WTC11 (cell line): ENCODE results near the gene CRACR2A. TPM values are rescaled to one million over a fixed set of nuclear protein-coding genes. Genes with fewer than 3 reads are reported as not detected.

Experiments used
- ATAC-seq: fragments of 200-7000 bp; cut with Tn5 transposase; 2 replicates; pipeline ENCODE4 v1.10.0; 2021; ENCODE audit warnings: mild to moderate bottlenecking, moderate library complexity
- CTCF ChIA-PET: fragments of 300-600 bp; sonication (Branson Sonifier 250); formaldehyde crosslinking; loops from one replicate; lab custom pipeline; 2021; ENCODE audit warnings: antibody characterized with exemption; lab: Charles Lee
- POLR2A ChIA-PET: fragments of 350-600 bp; sonication (Branson Sonifier 250); formaldehyde crosslinking; loops from one replicate; lab custom pipeline; 2021; ENCODE audit warnings: antibody characterized with exemption; lab: Charles Lee
- DNase-seq: peaks from one replicate; pipeline ENCODE4 v3.0.0; 2021; ENCODE audit warnings: low spot score
- H3K27ac Mint-ChIP-seq: 2 replicates; pipeline ENCODE4 v1.8.0; 2021; ENCODE audit warnings: mixed read lengths
- H3K27me3 Mint-ChIP-seq: 2 replicates; pipeline ENCODE4 v1.8.0; 2021; ENCODE audit warnings: low read depth, mild to moderate bottlenecking, moderate library complexity, mixed read lengths
- H3K36me3 Mint-ChIP-seq: 2 replicates; pipeline ENCODE4 v1.8.0; 2021; ENCODE audit warnings: mixed read lengths
- H3K4me1 Mint-ChIP-seq: 2 replicates; pipeline ENCODE4 v1.8.0; 2022; ENCODE audit warnings: mixed read lengths
- H3K4me3 Mint-ChIP-seq: 2 replicates; pipeline ENCODE4 v1.8.0; 2021; ENCODE audit warnings: mild to moderate bottlenecking, moderate library complexity, mixed read lengths
- H3K9me3 Mint-ChIP-seq: 2 replicates; pipeline ENCODE4 v1.8.0; 2021; ENCODE audit warnings: mixed read lengths
- ATF2 ChIP-seq: sonication (generic); formaldehyde crosslinking; IDR thresholded peaks from 2 replicates; pipeline ENCODE4 v1.8.1; 2022; ENCODE audit warnings: low read depth, missing genetic modification reagents, borderline replicate concordance
- E2F1 ChIP-seq: sonication (generic); formaldehyde crosslinking; IDR thresholded peaks from 2 replicates; pipeline ENCODE4 v1.8.0; 2022; ENCODE audit warnings: mild to moderate bottlenecking, missing genetic modification reagents
- FOXP1 ChIP-seq: sonication (generic); formaldehyde crosslinking; IDR thresholded peaks from 2 replicates; pipeline ENCODE4 v1.8.0; 2022; ENCODE audit warnings: missing genetic modification reagents, mild to moderate bottlenecking, moderate library complexity, borderline replicate concordance
- FOXP4 ChIP-seq: sonication (generic); formaldehyde crosslinking; IDR thresholded peaks from 2 replicates; pipeline ENCODE4 v1.8.0; 2022; ENCODE audit warnings: mild to moderate bottlenecking, missing genetic modification reagents
- IRF1 ChIP-seq: sonication (generic); formaldehyde crosslinking; IDR thresholded peaks from 2 replicates; pipeline ENCODE4 v1.8.0; 2023; ENCODE audit warnings: missing genetic modification reagents
- JUN ChIP-seq: sonication (generic); formaldehyde crosslinking; IDR thresholded peaks from 2 replicates; pipeline ENCODE4 v1.8.0; 2023; ENCODE audit warnings: mild to moderate bottlenecking, missing genetic modification reagents
- KAT7 ChIP-seq: sonication (generic); formaldehyde crosslinking; IDR thresholded peaks from 2 replicates; pipeline ENCODE4 v1.8.1; 2023; ENCODE audit warnings: missing genetic modification reagents, mild to moderate bottlenecking, borderline replicate concordance
- RORB ChIP-seq: fragments of 250-450 bp; sonication (Bioruptor Pico); IDR thresholded peaks from 2 replicates; pipeline ENCODE4 v1.9.0; 2021; ENCODE audit warnings: mild to moderate bottlenecking
- SMAD3 ChIP-seq: sonication (generic); formaldehyde crosslinking; IDR thresholded peaks from 2 replicates; pipeline ENCODE4 v1.8.0; 2022; ENCODE audit warnings: missing genetic modification reagents, mild to moderate bottlenecking, borderline replicate concordance
- SOX15 ChIP-seq: fragments of 250-450 bp; sonication (Bioruptor Pico); IDR thresholded peaks from 2 replicates; pipeline ENCODE4 v1.9.0; 2021; ENCODE audit warnings: mild to moderate bottlenecking
- SP1 ChIP-seq: sonication (generic); formaldehyde crosslinking; conservative IDR thresholded peaks from 2 replicates; pipeline ENCODE4 v1.8.1; 2022; ENCODE audit warnings: missing genetic modification reagents
- STAT6 ChIP-seq: sonication (generic); formaldehyde crosslinking; conservative IDR thresholded peaks from 2 replicates; pipeline ENCODE4 v1.8.1; 2023; ENCODE audit warnings: mild to moderate bottlenecking, low read depth, missing genetic modification reagents, moderate library complexity
- ZMAT4 ChIP-seq: fragments of 250-450 bp; sonication (Bioruptor Pico); IDR thresholded peaks from 2 replicates; pipeline ENCODE4 v1.9.0; 2021; ENCODE audit warnings: mild to moderate bottlenecking
- ZNF317 ChIP-seq: sonication (generic); formaldehyde crosslinking; IDR thresholded peaks from 2 replicates; pipeline ENCODE4 v1.8.1; 2023; ENCODE audit warnings: low read depth, mild to moderate bottlenecking, moderate library complexity, missing genetic modification reagents, borderline replicate concordance
- ZNF671 ChIP-seq: fragments of 250-450 bp; sonication (Bioruptor Pico); IDR thresholded peaks from 2 replicates; pipeline ENCODE4 v1.8.0; 2021; ENCODE audit warnings: mild to moderate bottlenecking
- total RNA-seq: library from RNA; stranded (reverse); gene quantifications from 3 replicates; pipeline ENCODE4 v1.2.3, GENCODE V29; 2021
- TF ChIP-seq, protein P1 (sequence below): sonication (generic); formaldehyde crosslinking; IDR thresholded peaks from 2 replicates; pipeline ENCODE4 v1.8.1; 2023; ENCODE audit warnings: mild to moderate bottlenecking, missing genetic modification reagents, moderate library complexity

Gene CRACR2A
- total RNA-seq, 1 experiment from 2014 or later = 2.6 TPM

DNA sequence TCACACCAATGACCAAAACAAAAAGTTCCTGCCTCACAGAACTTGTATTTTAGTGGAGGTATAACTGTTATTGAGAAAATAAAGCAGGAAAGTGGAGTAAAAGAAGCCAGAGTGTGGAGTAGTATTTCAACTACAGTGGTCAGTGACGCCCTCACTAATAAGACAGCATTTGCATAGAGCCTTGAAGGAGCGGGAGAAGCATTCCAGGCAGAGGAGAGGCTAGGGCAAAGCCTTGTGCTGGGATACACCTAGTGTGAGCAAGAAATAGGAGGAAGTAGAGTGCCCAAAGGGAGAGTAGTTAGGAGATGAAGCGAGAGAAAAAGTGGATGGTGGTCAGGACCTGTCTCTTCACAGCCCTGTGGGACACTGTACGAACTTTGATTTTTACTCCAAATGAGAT lies 107.8 kb downstream of the CRACR2A start:
- TF ChIP-seq SOX15 (CRISPR knock-in tag) (no peak), IRF1 (CRISPR knock-in tag) (no peak), JUN (no peak)

GRCh38 chr12:3644104-3644503 lies 108.8 kb downstream of the CRACR2A start:
- no peak overlapping the region for H3K4me3 Mint-ChIP-seq
- peaks cover 12% of the 10 kb centered on the region for H3K4me1 Mint-ChIP-seq
- TF ChIP-seq FOXP4 (CRISPR knock-in tag) (no peak), KAT7 (no peak), ZNF317 (CRISPR knock-in tag) (no peak), ZMAT4 (CRISPR knock-in tag) (no peak), SP1 (no peak), E2F1 (CRISPR knock-in tag) (no peak), ATF2 (no peak), STAT6 (CRISPR knock-in tag) (no peak), ZNF671 (no peak), SMAD3 (CRISPR knock-in tag) (no peak), FOXP1 (no peak), RORB (CRISPR knock-in tag) (no peak)
- TF ChIP-seq, protein P1, sequence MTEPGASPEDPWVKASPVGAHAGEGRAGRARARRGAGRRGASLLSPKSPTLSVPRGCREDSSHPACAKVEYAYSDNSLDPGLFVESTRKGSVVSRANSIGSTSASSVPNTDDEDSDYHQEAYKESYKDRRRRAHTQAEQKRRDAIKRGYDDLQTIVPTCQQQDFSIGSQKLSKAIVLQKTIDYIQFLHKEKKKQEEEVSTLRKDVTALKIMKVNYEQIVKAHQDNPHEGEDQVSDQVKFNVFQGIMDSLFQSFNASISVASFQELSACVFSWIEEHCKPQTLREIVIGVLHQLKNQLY (CRISPR knock-in tag) = no peak
- no peaks in the 10 kb centered on the region; the same call in 1 of the 2 replicates for H3K27me3 Mint-ChIP-seq
- ATAC-seq (no peak), DNase-seq (no peak)
- ChIA-PET POLR2A (no interaction called here), CTCF (interaction anchor here (1.0 to 1.5 kb wide), 2 partner anchors 15 kb away, joined by 3 to 5 read pairs; no protein-coding TSS in a partner anchor)
- H3K9me3 Mint-ChIP-seq = no peaks in the 10 kb centered on the region
- no peaks in the 10 kb centered on the region for H3K36me3 Mint-ChIP-seq
- H3K27ac Mint-ChIP-seq = no peak overlapping the region

More for the DNA sequence above, 107.8 kb downstream of the CRACR2A start:
- CTCF ChIA-PET = interaction anchor here (1.5 kb wide), 1 partner anchor 14 kb away, joined by 3 read pairs; no protein-coding TSS in a partner anchor
- Mint-ChIP-seq H3K36me3 (no peaks in the 10 kb centered on the region), H3K4me3 (no peak overlapping the region), H3K9me3 (no peaks in the 10 kb centered on the region), H3K4me1 (peaks cover 12% of the 10 kb centered on the region), H3K27ac (no peak overlapping the region), H3K27me3 (no peaks in the 10 kb centered on the region; the same call in 1 of the 2 replicates)
- no peak for DNase-seq
- no peak for ATAC-seq
- POLR2A ChIA-PET = no interaction called here
